Measurements from ENCODE around the gene POLE4. TPM values are rescaled to one million over a fixed set of nuclear protein-coding genes. Genes with fewer than 3 reads are reported as not detected.

POLE4 gene
- total RNA-seq, 2 donors from 2014 or later = 15.1 to 19.8 TPM

DNA sequence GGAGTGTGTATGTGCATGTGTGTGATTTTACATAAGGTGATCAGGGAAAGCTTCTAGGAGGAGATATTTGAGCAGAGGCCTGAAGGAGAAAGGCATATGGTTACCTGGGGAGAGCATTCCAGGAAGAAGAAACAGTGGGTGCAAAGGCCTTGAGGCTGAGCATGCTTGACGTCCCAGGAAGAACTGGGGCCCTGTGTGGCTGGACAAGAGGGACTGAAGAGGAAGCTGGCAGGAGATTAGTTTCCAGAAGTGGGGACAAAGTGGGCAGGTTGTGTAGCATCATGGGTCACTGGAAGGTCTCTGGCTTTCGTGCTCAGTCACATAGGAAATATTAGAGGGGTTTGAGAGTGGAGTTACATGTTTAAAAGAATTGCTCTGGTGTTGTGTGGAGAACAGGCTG lies 42.0 kb upstream of the POLE4 start:
- H3K4me1 ChIP-seq = peaks cover 0 to 8% of the 10 kb centered on the region in 2 donors
- H3K27me3 ChIP-seq = no peaks in the 10 kb centered on the region
- TF ChIP-seq, protein P1, sequence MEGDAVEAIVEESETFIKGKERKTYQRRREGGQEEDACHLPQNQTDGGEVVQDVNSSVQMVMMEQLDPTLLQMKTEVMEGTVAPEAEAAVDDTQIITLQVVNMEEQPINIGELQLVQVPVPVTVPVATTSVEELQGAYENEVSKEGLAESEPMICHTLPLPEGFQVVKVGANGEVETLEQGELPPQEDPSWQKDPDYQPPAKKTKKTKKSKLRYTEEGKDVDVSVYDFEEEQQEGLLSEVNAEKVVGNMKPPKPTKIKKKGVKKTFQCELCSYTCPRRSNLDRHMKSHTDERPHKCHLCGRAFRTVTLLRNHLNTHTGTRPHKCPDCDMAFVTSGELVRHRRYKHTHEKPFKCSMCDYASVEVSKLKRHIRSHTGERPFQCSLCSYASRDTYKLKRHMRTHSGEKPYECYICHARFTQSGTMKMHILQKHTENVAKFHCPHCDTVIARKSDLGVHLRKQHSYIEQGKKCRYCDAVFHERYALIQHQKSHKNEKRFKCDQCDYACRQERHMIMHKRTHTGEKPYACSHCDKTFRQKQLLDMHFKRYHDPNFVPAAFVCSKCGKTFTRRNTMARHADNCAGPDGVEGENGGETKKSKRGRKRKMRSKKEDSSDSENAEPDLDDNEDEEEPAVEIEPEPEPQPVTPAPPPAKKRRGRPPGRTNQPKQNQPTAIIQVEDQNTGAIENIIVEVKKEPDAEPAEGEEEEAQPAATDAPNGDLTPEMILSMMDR (IDR thresholded peaks at IDR 0.05) = no peak
- H3K4me3 ChIP-seq = no peak overlapping the region
- H3K9me3 ChIP-seq = no peaks in the 10 kb centered on the region
- no peak overlapping the region for H3K27ac ChIP-seq
- H3K36me3 ChIP-seq = no peaks in the 10 kb centered on the region
- no peak for DNase-seq (ENCODE audit: low spot score)

DNA sequence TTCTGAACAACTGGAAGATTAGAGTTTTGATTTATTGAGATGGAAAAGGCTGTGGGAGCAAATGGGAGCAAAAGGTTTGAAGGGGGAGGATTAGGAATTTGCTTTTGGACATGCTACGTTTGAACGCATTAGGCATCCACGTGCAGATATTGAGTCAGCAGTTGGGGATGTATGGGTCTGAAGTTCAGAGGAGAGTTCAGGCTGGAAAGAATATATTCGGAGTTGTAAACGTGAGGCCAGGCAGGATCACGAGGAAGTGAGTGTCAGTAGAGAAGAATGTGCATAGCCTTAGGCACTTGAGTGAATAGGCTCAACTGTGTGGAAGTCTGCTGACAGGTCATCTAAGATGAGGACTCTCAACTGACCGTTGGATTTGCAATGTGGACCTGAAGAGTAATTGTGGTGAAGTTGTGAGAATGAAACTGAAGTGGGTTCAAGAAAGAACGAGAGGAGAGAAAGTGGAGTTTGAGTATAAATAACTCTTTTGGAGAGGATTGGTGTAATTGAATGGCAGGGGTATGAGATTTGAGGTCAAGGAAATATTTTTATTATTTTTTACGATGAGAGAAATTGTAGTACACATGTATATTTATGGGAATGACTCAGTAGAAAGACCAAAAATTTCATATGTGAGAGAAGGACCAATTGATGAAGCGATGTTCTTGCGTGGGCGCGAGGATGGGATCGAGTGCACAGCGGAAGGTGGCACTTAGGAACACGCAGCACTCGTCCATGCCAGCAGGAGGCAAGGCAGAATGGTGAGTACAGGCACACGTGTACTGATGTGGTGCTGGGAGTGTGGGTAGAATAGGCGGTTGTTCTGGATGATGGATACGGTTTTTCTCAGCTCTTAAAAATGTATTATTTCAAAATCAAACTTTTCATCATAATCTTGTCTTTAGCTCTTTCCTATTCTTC lies 40.5 kb upstream of the POLE4 start:
- Histone ChIP-seq H3K36me3 (no peaks in the 10 kb centered on the region), H3K27ac (no peak overlapping the region), H3K27me3 (no peaks in the 10 kb centered on the region), H3K4me1 (peaks cover 0 to 8% of the 10 kb centered on the region in 2 donors), H3K9me3 (no peaks in the 10 kb centered on the region), H3K4me3 (no peak overlapping the region)
- TF ChIP-seq, protein P1 (IDR thresholded peaks at IDR 0.05) = no peak
- DNase-seq (ENCODE audit: low spot score) = no peak

DNA sequence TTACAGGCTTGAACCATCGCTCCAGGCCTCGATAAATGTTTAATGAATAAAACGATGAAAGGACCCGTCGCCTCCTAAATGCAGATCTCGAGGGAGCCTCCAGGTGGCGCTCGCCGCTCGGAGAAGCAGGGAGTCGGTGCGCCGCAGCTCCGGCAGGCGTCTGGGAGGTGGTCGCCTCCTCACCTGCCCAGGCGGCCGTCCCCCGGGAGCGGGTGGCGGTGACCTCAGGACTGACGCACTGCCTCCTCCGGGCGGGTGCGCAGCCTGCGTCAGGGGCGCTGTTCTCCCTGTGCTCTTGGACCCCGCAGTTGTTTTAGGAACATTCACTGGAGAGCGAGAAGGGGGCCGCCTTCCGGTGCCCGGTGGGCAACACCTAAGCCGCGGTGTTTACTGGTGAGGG lies 38.6 kb upstream of the POLE4 start:
- DNase-seq (ENCODE audit: low spot score) = no peak
- H3K27me3 ChIP-seq = no peaks in the 10 kb centered on the region

DNA sequence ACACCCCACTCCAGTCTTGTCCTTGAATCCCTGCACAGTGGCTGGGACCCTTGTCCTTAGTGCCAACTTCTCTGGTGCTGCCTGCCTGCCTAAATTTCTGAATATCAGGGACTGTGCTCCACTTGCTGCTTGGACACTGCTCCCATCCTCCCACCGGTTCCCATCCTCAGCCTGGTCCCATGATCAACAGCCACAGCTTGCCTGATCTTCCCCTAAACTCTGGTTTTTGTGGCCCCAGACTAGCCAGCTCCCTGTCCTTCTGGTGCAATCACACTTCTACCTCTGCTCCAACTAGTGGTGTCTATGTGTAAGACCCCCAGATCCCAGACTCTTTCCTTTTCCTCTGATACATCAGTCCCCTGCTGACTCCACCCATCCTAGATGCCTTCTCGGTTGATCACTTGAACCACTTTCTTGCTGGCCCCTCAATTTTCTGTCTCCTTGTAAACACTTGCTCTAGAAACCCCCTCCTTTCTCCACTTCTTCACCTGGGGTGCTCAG lies 37.2 kb upstream of the POLE4 start:
- no peaks in the 10 kb centered on the region for H3K9me3 ChIP-seq
- DNase-seq (ENCODE audit: low spot score) = no peak
- H3K27ac ChIP-seq = no peak overlapping the region
- no peaks in the 10 kb centered on the region for H3K36me3 ChIP-seq
- peaks cover 0 to 8% of the 10 kb centered on the region in 2 donors for H3K4me1 ChIP-seq
- no peak overlapping the region for H3K4me3 ChIP-seq
- TF ChIP-seq, protein P1 (IDR thresholded peaks at IDR 0.05) = no peak
- no peaks in the 10 kb centered on the region for H3K27me3 ChIP-seq

More for the DNA sequence above, 38.6 kb upstream of the POLE4 start:
- no peak overlapping the region for H3K27ac ChIP-seq
- peak overlapping the region in 1 of 2 donors; percentile 36 for H3K4me3 ChIP-seq
- H3K4me1 ChIP-seq = peaks cover 0 to 8% of the 10 kb centered on the region in 2 donors
- H3K9me3 ChIP-seq = no peaks in the 10 kb centered on the region
- TF ChIP-seq, protein P1 (IDR thresholded peaks at IDR 0.05) = peak; percentile 69 to 93
- no peaks in the 10 kb centered on the region for H3K36me3 ChIP-seq

DNA sequence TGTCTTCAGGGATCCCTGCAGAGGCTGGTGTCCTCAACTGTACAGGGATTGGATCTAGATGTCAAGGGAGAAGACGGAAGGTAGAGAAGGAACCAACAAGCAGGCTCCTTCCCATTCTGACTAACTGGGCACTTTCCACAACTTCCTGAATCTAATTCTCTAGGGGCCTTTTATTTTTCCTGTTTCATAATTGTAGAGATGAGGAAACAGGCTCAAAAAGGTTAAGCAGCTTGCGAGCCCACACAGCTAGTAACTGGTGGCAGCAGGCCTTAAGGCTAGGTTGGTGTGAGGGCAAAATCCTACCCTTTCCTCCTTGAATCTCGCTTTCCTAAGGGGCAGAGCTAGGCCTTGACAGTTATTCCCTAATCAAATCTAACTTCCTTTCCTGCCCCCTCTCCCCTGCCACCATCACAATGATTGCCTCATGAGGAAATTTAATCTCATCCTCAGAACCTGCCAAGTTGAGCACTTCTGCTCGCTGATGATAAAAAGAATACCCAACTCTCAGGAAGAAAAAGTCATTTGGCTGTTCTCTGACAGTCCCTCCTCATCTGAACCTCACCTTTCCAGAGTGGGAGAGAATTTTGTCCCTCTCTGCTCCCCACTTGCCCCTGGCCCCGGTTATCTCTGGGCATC lies 35.7 kb upstream of the POLE4 start:
- no peak for DNase-seq (ENCODE audit: low spot score)
- Histone ChIP-seq H3K27ac (no peak overlapping the region), H3K27me3 (no peaks in the 10 kb centered on the region), H3K4me3 (no peak overlapping the region), H3K9me3 (no peaks in the 10 kb centered on the region), H3K36me3 (no peaks in the 10 kb centered on the region), H3K4me1 (peaks cover 0 to 8% of the 10 kb centered on the region in 2 donors)
- TF ChIP-seq, protein P1 (IDR thresholded peaks at IDR 0.05) = no peak

Data from right atrium auricular region (tissue), 2 donors.